ENCODE results near the gene HSP90AB1. TPM values are rescaled to one million over a fixed set of nuclear protein-coding genes. Genes with fewer than 3 reads are reported as not detected.

HSP90AB1 gene
- polyA plus RNA-seq, 2 of the 4 experiments (the other 2 are of a cell fraction), result 1,136 to 1,155 TPM

DNA sequence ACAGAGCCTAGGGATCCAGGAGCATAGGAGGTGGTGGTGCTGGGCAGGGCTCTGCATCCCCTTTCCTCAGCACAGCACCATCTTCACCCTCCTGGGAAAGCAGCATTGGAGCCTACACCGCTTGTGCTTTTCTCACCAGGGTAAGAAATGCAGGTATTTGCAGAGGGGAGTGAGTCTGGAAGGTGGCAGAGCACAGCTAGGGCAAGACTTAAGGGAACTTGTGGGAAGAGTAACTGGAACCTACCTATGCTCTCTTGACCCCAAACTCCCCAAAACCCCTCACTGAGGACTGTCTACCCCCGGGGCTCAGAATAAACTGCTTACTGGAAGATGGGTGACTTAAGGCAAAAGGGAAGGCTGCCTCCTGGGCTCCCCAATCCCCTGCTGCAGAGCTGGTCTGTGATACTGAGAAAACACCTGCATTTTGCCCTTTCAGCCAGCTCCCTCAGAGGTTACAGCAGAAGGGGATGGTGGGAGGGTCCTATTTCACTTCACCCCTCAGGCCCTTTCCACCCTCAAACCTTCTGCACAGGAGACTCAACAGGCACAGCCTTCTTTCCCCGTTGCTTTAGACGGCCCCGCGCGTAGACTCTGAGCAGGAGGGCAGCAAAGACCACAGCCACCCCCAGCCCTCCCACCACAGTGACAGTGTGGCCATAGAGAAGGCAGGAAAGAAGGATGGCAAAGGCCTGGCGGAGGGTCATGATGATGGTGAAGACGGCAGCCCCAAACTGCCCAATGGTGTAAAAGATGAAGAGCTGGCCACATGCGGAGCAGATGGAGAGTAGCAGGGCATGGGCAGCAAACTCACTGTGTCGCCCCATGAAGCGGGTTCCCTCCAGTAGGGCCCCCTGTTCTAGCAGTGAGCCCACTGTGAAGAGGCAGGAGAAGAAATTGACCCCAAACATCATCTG is 7.5 kb downstream of the HSP90AB1 start:
- Histone ChIP-seq H3K4me2 (peak overlapping the region; percentile 13; the same call in 1 of the 3 replicates), H3K4me1 (peaks cover 53% of the 10 kb centered on the region), H3K9me3 (no peaks in the 10 kb centered on the region), H3K27ac (no peak overlapping the region), H3K4me3 (no peak overlapping the region)
- no peak for DNase-seq (ENCODE audit: low read depth in 1 of 2, low spot score in 1 of 2)
- ChIA-PET POLR2A (interaction anchor here (1.2 kb wide), 1 partner anchor 8 kb away, joined by 15 read pairs; the partner anchor contains the start of gene HSP90AB1), CTCF (interaction anchor here (0.8 to 3.7 kb wide), 16 partner anchors 8 to 156 kb away, joined by 3 to 16 read pairs (median 4); no protein-coding TSS in a partner anchor)
- no peak for FAIRE-seq
- ATAC-seq, result peak; percentile 0 to 2; a peak in 3 of 6 replicates
- TF ChIP-seq SMC3 (IDR thresholded peaks at IDR 0.05) (no peak), KDM1A (IDR thresholded peaks at IDR 0.05; ENCODE audit: low read depth) (no peak), GATA3 (IDR thresholded peaks at IDR 0.05; ENCODE audit: borderline replicate concordance) (no peak; the same call in 1 of the 2 replicates), MAZ (IDR thresholded peaks at IDR 0.05; ENCODE audit: borderline replicate concordance, low read depth, low read length) (no peak), RFX5 (IDR thresholded peaks at IDR 0.05) (no peak), POLR2AphosphoS2 (conservative IDR thresholded peaks at IDR 0.05; ENCODE audit: low read length) (peak; percentile 59; the same call in 1 of the 2 replicates), ESRRA (IDR thresholded peaks at IDR 0.05; ENCODE audit: borderline replicate concordance, low read length) (no peak), NR3C1 (IDR thresholded peaks at IDR 0.05) (no peak), MYC (IDR thresholded peaks at IDR 0.05; ENCODE audit: borderline replicate concordance, low read length) (no peak), MAX (IDR thresholded peaks at IDR 0.05) (no peak), ZNF302 (CRISPR knock-in tag; IDR thresholded peaks at IDR 0.05) (no peak), HOXB13 (CRISPR knock-in tag; IDR thresholded peaks at IDR 0.05; ENCODE audit: low read depth) (no peak), TFCP2L1 (CRISPR knock-in tag; IDR thresholded peaks at IDR 0.05) (peak; percentile 38; the same call in 1 of the 2 replicates), TP53 (CRISPR knock-in tag; IDR thresholded peaks at IDR 0.05) (peak; percentile 87; the same call in 1 of the 2 replicates), BCL3 (IDR thresholded peaks at IDR 0.05) (0 out of 3 replicates have a peak, but pooled peaks have one; percentile 39), JUN (IDR thresholded peaks at IDR 0.05) (0 out of 5 replicates have a peak, but pooled peaks of 1 of the 2 experiments have one; percentile 13), RARB (CRISPR knock-in tag; IDR thresholded peaks at IDR 0.05) (peak; percentile 49; the same call in 1 of the 2 replicates), SREBF2 (IDR thresholded peaks at IDR 0.05) (no peak), RAD21 (conservative IDR thresholded peaks at IDR 0.05 in 1 of 2, IDR thresholded peaks at IDR 0.05 in 1 of 2) (no peak), FOSB (CRISPR knock-in tag; IDR thresholded peaks at IDR 0.05) (no peak; the same call in 1 of the 2 replicates), HEYL (CRISPR knock-in tag; IDR thresholded peaks at IDR 0.05) (no peak), KDM5A (IDR thresholded peaks at IDR 0.05) (no peak), CHD4 (IDR thresholded peaks at IDR 0.05; ENCODE audit: borderline replicate concordance) (no peak), HDAC2 (IDR thresholded peaks at IDR 0.05) (no peak), EHMT2 (IDR thresholded peaks at IDR 0.05; ENCODE audit: low read depth) (no peak), HOXA7 (CRISPR knock-in tag; IDR thresholded peaks at IDR 0.05) (peak; percentile 83), POLR2A (IDR thresholded peaks at IDR 0.05; ENCODE audit: low read length) (peak; percentile 19; the same call in 1 of the 2 replicates)
- TF ChIP-seq, protein P1, sequence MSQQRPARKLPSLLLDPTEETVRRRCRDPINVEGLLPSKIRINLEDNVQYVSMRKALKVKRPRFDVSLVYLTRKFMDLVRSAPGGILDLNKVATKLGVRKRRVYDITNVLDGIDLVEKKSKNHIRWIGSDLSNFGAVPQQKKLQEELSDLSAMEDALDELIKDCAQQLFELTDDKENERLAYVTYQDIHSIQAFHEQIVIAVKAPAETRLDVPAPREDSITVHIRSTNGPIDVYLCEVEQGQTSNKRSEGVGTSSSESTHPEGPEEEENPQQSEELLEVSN (IDR thresholded peaks at IDR 0.05; ENCODE audit: borderline replicate concordance, low read depth), result no peak
- TF ChIP-seq, protein P2, sequence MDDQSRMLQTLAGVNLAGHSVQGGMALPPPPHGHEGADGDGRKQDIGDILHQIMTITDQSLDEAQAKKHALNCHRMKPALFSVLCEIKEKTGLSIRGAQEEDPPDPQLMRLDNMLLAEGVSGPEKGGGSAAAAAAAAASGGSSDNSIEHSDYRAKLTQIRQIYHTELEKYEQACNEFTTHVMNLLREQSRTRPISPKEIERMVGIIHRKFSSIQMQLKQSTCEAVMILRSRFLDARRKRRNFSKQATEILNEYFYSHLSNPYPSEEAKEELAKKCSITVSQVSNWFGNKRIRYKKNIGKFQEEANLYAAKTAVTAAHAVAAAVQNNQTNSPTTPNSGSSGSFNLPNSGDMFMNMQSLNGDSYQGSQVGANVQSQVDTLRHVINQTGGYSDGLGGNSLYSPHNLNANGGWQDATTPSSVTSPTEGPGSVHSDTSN (IDR thresholded peaks at IDR 0.05), result no peak; the same call in 1 of the 2 replicates
- 83% methylated on average over 11 of the region's 12 CpGs for WGBS (ENCODE audit: missing lambda C conversion rate)

All from A549 (cell line).